SK-N-SH treated with all-trans-retinoic acid at 6 μM for 48 hours (cell line): ENCODE results near the gene DHX9.

ENCODE experiments used
- ARNTL ChIP-seq: fragments of 450-650 bp; formaldehyde crosslinking; IDR thresholded peaks from 2 replicates; pipeline ENCODE4 v1.5.0; 2020; ENCODE audit warnings: low read depth, mild to moderate bottlenecking, moderate library complexity, borderline replicate concordance
- BACH2 ChIP-seq: fragments of 250-450 bp; sonication (Bioruptor Pico); IDR thresholded peaks from 2 replicates; pipeline ENCODE4 v1.9.0; 2021; ENCODE audit warnings: mild to moderate bottlenecking, borderline replicate concordance
- CSRNP3 ChIP-seq: fragments of 250-450 bp; sonication (Bioruptor Pico); IDR thresholded peaks from 2 replicates; pipeline ENCODE4 v1.5.1; 2021; ENCODE audit warnings: mild to moderate bottlenecking, moderate library complexity
- ESRRG ChIP-seq: fragments of 250-450 bp; sonication (Bioruptor Pico); IDR thresholded peaks from 2 replicates; pipeline ENCODE4 v1.6.1; 2021; ENCODE audit warnings: mild to moderate bottlenecking
- GLIS3 ChIP-seq: fragments of 250-450 bp; sonication (Bioruptor Pico); IDR thresholded peaks from 2 replicates; pipeline ENCODE4 v1.5.0; 2020; ENCODE audit warnings: mild to moderate bottlenecking, moderate library complexity
- PPARA ChIP-seq: fragments of 250-450 bp; sonication (Bioruptor Pico); IDR thresholded peaks from 2 replicates; pipeline ENCODE4 v1.5.0; 2020; ENCODE audit warnings: mild to moderate bottlenecking, borderline replicate concordance
- ZC3H10 ChIP-seq: fragments of 250-450 bp; sonication (Bioruptor Pico); IDR thresholded peaks from 2 replicates; pipeline ENCODE4 v1.5.1; 2021; ENCODE audit warnings: mild to moderate bottlenecking, moderate library complexity
- ZNF70 ChIP-seq: fragments of 450-650 bp; formaldehyde crosslinking; IDR thresholded peaks from 2 replicates; pipeline ENCODE4 v1.5.0; 2020; ENCODE audit warnings: mild to moderate bottlenecking, moderate library complexity
- TF ChIP-seq, protein P1 (sequence below): fragments of 250-450 bp; sonication (Bioruptor Pico); IDR thresholded peaks from 2 replicates; pipeline ENCODE4 v1.5.1; 2020; ENCODE audit warnings: low read depth, mild to moderate bottlenecking, moderate library complexity

DNA sequence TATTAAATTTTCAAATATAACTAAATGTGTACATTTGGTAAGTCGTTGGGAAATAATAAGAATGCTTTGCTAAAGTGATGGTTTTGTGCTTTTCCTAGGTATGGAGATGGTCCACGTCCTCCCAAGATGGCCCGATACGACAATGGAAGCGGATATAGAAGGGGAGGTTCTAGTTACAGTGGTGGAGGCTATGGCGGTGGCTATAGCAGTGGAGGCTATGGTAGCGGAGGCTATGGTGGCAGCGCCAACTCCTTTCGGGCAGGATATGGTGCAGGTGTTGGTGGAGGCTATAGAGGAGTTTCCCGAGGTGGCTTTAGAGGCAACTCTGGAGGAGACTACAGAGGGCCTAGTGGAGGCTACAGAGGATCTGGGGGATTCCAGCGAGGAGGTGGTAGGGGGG lies 47.8 kb downstream of the DHX9 start:
- TF ChIP-seq BACH2 (CRISPR knock-in tag) = no peak
- TF ChIP-seq ZNF70 (CRISPR knock-in tag) = no peak
- TF ChIP-seq PPARA (CRISPR knock-in tag) = no peak
- TF ChIP-seq ARNTL (CRISPR knock-in tag) = no peak
- TF ChIP-seq, protein P1, sequence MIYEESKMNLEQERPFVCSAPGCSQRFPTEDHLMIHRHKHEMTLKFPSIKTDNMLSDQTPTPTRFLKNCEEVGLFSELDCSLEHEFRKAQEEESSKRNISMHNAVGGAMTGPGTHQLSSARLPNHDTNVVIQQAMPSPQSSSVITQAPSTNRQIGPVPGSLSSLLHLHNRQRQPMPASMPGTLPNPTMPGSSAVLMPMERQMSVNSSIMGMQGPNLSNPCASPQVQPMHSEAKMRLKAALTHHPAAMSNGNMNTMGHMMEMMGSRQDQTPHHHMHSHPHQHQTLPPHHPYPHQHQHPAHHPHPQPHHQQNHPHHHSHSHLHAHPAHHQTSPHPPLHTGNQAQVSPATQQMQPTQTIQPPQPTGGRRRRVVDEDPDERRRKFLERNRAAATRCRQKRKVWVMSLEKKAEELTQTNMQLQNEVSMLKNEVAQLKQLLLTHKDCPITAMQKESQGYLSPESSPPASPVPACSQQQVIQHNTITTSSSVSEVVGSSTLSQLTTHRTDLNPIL (CRISPR knock-in tag) = no peak
- TF ChIP-seq ZC3H10 (CRISPR knock-in tag) = no peak
- TF ChIP-seq CSRNP3 (CRISPR knock-in tag) = no peak
- no peak for TF ChIP-seq GLIS3 (CRISPR knock-in tag)
- no peak for TF ChIP-seq ESRRG (CRISPR knock-in tag)
